Osteocyte (in vitro differentiated cells): ENCODE results near the gene SETX. TPM values are rescaled to one million over a fixed set of nuclear protein-coding genes. Genes with fewer than 3 reads are reported as not detected.

Experiments used
- DNase-seq: peaks from one replicate; pipeline ENCODE4 v3.0.0; 2021; ENCODE audit warnings: mixed read lengths; ENCODE audit not compliant: unreplicated experiment; ENCODE audit errors: extremely low spot score
- H3K27ac Mint-ChIP-seq: one replicate; pipeline ENCODE4 v1.8.0; 2021; ENCODE audit warnings: mild to moderate bottlenecking, mixed read lengths; ENCODE audit not compliant: unreplicated experiment
- H3K27me3 Mint-ChIP-seq: one replicate; pipeline ENCODE4 v1.8.0; 2021; ENCODE audit warnings: mixed read lengths; ENCODE audit not compliant: unreplicated experiment
- H3K36me3 Mint-ChIP-seq: one replicate; pipeline ENCODE4 v1.8.0; 2021; ENCODE audit warnings: mixed read lengths; ENCODE audit not compliant: unreplicated experiment
- H3K4me1 Mint-ChIP-seq: one replicate; pipeline ENCODE4 v1.8.0; 2021; ENCODE audit warnings: mixed read lengths; ENCODE audit not compliant: unreplicated experiment
- H3K4me3 Mint-ChIP-seq: one replicate; pipeline ENCODE4 v1.8.0; 2021; ENCODE audit warnings: mild to moderate bottlenecking, moderate library complexity, mixed read lengths; ENCODE audit not compliant: unreplicated experiment
- H3K9me3 Mint-ChIP-seq: one replicate; pipeline ENCODE4 v1.8.0; 2021; ENCODE audit warnings: mixed read lengths; ENCODE audit not compliant: unreplicated experiment
- CTCF ChIP-seq: fragments of 200-600 bp; sonication (generic); IDR thresholded peaks from 2 replicates; pipeline ENCODE4 v1.5.0; 2021; ENCODE audit warnings: antibody characterized with exemption, mild to moderate bottlenecking, moderate library complexity
- total RNA-seq: library from RNA; stranded (reverse); gene quantifications from 2 replicates; pipeline ENCODE4 v1.2.1, GENCODE V29; 2021

The SETX gene
- total RNA-seq, 1 donor from 2014 or later = 53.6 TPM

GRCh38 chr9:132245465-132245864 is 109.3 kb downstream of the SETX start:
- no peak for TF ChIP-seq CTCF
- Mint-ChIP-seq H3K9me3 (no peaks in the 10 kb centered on the region), H3K27me3 (peaks cover 6% of the 10 kb centered on the region), H3K4me3 (no peak overlapping the region), H3K36me3 (no peaks in the 10 kb centered on the region), H3K4me1 (peaks cover 45% of the 10 kb centered on the region), H3K27ac (no peak overlapping the region)
- no peak for DNase-seq

DNA sequence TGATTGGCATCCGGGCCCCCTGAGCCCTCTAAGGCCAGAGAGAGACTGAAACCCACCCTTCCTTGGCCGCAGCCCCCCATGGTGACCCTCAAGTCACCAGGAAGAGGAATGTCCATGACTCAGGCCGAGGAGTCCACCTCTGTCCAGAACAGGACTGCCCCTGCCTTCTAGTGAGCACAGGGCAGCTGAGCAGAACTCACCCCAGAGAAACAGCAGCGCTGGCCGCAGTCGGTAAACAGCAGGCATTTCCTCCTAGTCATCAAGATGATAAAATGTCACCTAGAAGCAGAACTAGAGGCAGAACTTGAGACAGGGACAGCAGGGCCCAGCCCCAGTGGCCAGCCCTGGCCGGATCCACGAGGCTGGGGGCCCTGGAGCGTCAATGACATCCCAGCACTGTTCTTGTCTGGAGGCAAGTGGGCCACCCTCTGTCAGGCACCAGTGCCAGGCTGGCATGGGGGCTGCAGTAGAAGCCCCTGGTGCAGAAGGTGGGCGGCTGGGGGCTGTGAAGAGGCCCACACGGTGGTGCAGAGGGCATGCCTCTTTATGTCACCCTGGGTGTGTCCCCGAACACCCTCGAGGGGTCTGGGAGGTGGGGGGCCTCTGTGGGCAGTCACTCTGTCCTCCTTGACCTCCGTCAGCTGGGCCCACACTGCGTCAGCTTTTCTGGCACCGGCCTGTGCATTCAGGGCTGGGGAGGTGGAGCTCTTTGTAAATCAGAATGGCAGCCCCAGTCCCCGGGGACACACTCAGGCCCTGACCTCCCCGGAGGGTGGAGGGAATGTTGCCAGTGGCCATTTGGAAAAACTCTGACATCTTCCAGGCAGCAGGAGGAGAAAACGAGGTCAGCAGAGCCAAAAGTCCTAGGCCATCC is 110.0 kb downstream of the SETX start:
- peak overlapping the region; percentile 8 for H3K4me3 Mint-ChIP-seq
- no peaks in the 10 kb centered on the region for H3K9me3 Mint-ChIP-seq
- TF ChIP-seq CTCF = no peak
- H3K27ac Mint-ChIP-seq = peak overlapping the region; percentile 4
- DNase-seq = no peak
- peaks cover 6% of the 10 kb centered on the region for H3K27me3 Mint-ChIP-seq
- H3K4me1 Mint-ChIP-seq = peaks cover 45% of the 10 kb centered on the region
- H3K36me3 Mint-ChIP-seq = no peaks in the 10 kb centered on the region

GRCh38 chr9:132243156-132244074 is 111.4 kb downstream of the SETX start:
- Mint-ChIP-seq H3K4me1 (peaks cover 45% of the 10 kb centered on the region), H3K9me3 (no peaks in the 10 kb centered on the region), H3K36me3 (no peaks in the 10 kb centered on the region), H3K27ac (no peak overlapping the region), H3K27me3 (peaks cover 6% of the 10 kb centered on the region), H3K4me3 (no peak overlapping the region)
- no peak for TF ChIP-seq CTCF
- peak; percentile 83 for DNase-seq

- H3K27ac Mint-ChIP-seq = no peak overlapping the region
- TF ChIP-seq CTCF = no peak
- H3K4me3 Mint-ChIP-seq = peak overlapping the region; percentile 93
- H3K9me3 Mint-ChIP-seq = no peaks in the 10 kb centered on the region
- H3K27me3 Mint-ChIP-seq = peaks cover 6% of the 10 kb centered on the region
- peaks cover 41% of the 10 kb centered on the region for H3K4me1 Mint-ChIP-seq
- DNase-seq = no peak
- H3K36me3 Mint-ChIP-seq = no peaks in the 10 kb centered on the region
These were observed 112.1 kb downstream of the SETX start for GRCh38 chr9:132242621-132243155.
